ENCODE data around the gene ECHDC3. TPM values are rescaled to one million over a fixed set of nuclear protein-coding genes. Genes with fewer than 3 reads are reported as not detected.

The ECHDC3 gene
- total and polyA plus RNA-seq, 2 of the 4 experiments (the other 2 are of a cell fraction): 4.3 to 5.0 TPM

- Histone ChIP-seq H3K79me1 (ENCODE audit: low read depth in 1 of 2, low read length in 2 of 2) (no peaks in the 10 kb centered on the region), H3K56ac (ENCODE audit: extremely low read depth, insufficient read depth, low read length) (no peak overlapping the region), H3K36me3 (ENCODE audit: control insufficient read depth, insufficient read depth, low read length) (no peaks in the 10 kb centered on the region), H4K91ac (ENCODE audit: insufficient read depth, low read depth, low read length) (no peak overlapping the region), H2BK15ac (ENCODE audit: low read depth, low read length) (no peak overlapping the region), H3K4ac (ENCODE audit: low read depth, low read length) (no peak overlapping the region), H3K4me1 (ENCODE audit: control insufficient read depth, insufficient read depth, low read length) (peaks cover 1% of the 10 kb centered on the region), H4K20me1 (ENCODE audit: insufficient read depth, low read length) (no peaks in the 10 kb centered on the region), H3K18ac (ENCODE audit: low read depth, low read length) (no peak overlapping the region), H4K8ac (ENCODE audit: low read depth in 2 of 2, low read length in 2 of 2) (peak overlapping the region in 1 of 2 experiments; percentile 70; a peak in 1 of 4 replicates), H2BK20ac (ENCODE audit: low read depth, low read length) (no peak overlapping the region), H2AK5ac (ENCODE audit: low read depth, low read length) (no peak overlapping the region), H2BK120ac (ENCODE audit: low read depth, low read length) (no peak overlapping the region), H3K9me3 (ENCODE audit: control insufficient read depth, insufficient read depth, low read length) (no peaks in the 10 kb centered on the region), H3K4me3 (ENCODE audit: insufficient read depth, low read depth, low read length) (no peak overlapping the region), H3K9ac (ENCODE audit: low read depth, low read length) (no peak overlapping the region), H2AFZ (replicated peaks; ENCODE audit: low read length, poor library complexity) (no peak overlapping the region), H4K5ac (ENCODE audit: low read depth, low read length) (no peak overlapping the region), H3K23ac (ENCODE audit: low read depth, low read length) (no peak overlapping the region), H3K4me2 (ENCODE audit: low read depth, low read length) (no peak overlapping the region), H3K27ac (ENCODE audit: insufficient read depth, low read length) (no peak overlapping the region), H2BK5ac (ENCODE audit: low read depth, low read length, poor library complexity, severe bottlenecking) (no peak overlapping the region), H3K27me3 (ENCODE audit: control insufficient read depth, insufficient read depth, low read length) (no peaks in the 10 kb centered on the region), H3K14ac (replicated peaks; ENCODE audit: low read depth, low read length) (no peak overlapping the region; the same call in 1 of the 2 replicates), H2AK9ac (replicated peaks; ENCODE audit: low read depth, low read length, poor library complexity) (peak overlapping the region; percentile 16), H3K9me1 (ENCODE audit: insufficient read depth, low read length) (peaks cover 17% of the 10 kb centered on the region)
- intact Hi-C loops (cut with micrococcal nuclease) (no loop called here), in situ Hi-C loops (cut with MboI; ENCODE audit: low sequenced_read_pairs) (no loop called here), dilution Hi-C loops (cut with HindIII; ENCODE audit: low sequenced_read_pairs, unreplicated experiment) (no loop called here)
- no peak for TF ChIP-seq CTCF (conservative IDR thresholded peaks at IDR 0.05; ENCODE audit: low read depth, low read length)
- no peak for TF ChIP-seq MAZ (IDR thresholded peaks at IDR 0.05; ENCODE audit: borderline replicate concordance, low read depth, low read length)
- no peak for TF ChIP-seq RFX5 (IDR thresholded peaks at IDR 0.05; ENCODE audit: low read depth, low read length)
- TF ChIP-seq RAD21 (IDR thresholded peaks at IDR 0.05; ENCODE audit: low read length): no peak
- TF ChIP-seq POLR2A (IDR thresholded peaks at IDR 0.05; ENCODE audit: low read depth, low read length): no peak
- TF ChIP-seq NFE2L2 (IDR thresholded peaks at IDR 0.05; ENCODE audit: low read depth, low read length): no peak
- no peak for TF ChIP-seq MXI1 (IDR thresholded peaks at IDR 0.05; ENCODE audit: borderline replicate concordance, low read depth, low read length)
- BruUV-seq (replicated peaks): no TSS peak
- ChIA-PET CTCF (no interaction called here), POLR2A (ENCODE audit: unreplicated experiment) (no interaction called here)
- 93% methylated on average over 5 of the region's 18 CpGs; no CpG with 5 or more reads in 1 of the 2 experiments for WGBS, 2 experiments (ENCODE audit: extremely low coverage in 2 of 2, insufficient read length in 1 of 2)
- DNase-seq (no peak), ATAC-seq (ENCODE audit: low read depth) (no peak)
Measured at GRCh38 chr10:11798845-11799735, 56.9 kb downstream of the ECHDC3 start.

All from IMR-90 (cell line).